ENCODE data around the gene ANXA9.

Gene ANXA9

DNA sequence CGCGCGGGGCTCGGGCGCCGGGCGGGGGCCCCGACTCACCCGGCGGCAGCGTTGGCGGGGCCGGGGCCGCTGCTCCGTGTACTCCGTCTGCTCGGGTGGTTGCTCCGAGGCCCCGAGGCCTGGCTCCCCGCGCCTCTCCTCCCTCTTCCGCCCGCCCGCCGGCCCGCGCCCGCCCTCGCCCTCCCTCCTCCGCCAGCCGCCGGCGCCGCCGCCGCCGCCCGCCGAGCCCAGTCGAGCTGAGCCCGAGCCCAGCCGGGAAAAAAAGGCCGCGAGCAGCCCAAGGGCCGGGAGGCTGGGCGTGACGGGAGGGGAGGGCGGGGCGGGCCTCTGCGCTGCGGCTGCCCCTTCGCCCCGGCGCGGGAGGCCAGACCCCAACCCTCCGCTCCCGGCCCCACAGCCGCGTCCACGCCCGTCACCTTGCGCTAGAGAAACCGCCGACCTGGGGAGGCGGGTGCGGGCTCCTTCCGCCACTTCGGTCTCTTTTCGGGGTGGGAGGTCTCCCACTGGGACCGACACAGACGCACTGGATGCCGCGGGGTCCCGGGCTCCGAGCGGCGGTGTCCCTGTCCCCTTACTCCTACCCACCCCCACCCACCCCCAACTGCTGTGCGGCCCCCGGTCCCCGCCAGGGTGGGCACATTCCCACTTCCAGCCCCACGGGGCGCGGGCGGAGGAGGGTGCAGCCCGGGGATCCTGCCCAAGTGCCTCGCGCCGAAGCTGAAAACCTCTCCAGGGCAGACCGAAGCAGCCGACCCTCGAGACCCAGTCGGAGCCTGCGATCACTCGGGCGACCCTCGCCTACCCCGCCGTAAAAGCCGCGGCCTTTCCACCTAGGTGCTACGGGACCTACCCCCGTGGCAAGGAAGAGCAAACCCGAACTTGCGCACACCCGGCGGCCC, 7.3 kb upstream of the ANXA9 start, which contains the start of gene CERS2:
Gene CERS2 (minus strand): TSS at position 256 of the 899 bp plus-strand sequence. CDS start 5,745 bp downstream, outside the sequence.
- DNase-seq (ENCODE audit: low spot score): peak; percentile 70

DNA sequence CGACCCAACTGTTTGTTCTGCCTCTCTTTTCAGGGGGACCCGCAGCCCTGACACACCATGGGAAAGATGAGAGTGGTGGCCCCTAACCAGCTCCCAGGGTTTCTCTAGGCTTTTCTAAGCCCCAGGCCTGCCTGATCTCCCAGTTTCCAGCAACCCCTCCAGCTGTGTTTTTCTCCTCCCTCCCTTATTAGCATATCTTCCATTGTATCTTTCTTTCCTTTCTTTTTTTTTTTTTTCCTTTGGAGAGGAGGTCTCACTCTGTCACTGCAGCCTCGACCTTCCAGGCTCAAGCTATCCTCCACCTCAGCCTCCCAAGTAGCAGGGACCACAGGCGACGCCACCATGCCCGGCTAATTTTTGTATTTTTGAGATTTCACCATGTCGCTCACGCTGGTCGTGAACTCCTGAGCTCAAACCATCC, 5.7 kb upstream of the ANXA9 start:
- DNase-seq (ENCODE audit: low spot score): no peak

DNA sequence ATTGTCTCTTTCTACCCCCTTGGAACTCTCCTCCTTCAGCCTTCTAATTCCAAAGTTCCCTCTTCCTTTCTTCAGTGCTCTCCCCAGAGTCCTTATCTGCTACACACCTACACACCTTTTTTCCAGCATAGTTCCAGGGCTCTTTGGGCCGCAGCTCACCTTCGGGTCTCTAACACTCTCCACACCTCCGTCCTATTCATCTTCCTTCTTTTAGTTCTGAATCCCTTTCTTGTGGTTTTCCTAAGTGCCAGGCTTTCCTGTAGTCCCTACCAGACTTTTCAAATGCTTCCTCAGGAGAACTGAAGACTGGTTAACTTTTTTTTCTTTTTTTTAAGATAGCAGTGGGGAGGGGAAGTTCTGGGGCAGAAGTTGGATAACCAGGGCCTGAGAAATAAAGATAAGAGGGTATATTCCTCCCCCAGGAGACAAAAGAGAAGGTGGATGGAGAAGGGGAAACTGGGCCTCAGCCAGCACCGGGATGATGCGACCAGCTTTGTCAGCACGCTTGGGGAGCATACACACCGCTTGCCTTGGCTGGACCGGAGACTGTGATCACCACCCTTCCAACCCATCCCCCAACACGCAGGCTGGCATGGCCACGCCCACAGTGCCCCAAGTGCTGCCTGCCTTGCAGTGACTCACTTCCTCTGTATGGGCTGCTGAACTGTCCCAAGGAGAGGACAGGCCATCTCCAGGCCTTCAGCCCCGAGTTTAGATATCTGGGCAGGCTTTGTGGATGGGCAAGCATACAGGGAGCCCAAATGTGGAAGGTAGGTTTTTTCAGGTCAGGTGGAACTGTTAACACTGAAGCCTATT, 5.0 kb upstream of the ANXA9 start:
- peak; percentile 96 for DNase-seq (ENCODE audit: low spot score)

DNA sequence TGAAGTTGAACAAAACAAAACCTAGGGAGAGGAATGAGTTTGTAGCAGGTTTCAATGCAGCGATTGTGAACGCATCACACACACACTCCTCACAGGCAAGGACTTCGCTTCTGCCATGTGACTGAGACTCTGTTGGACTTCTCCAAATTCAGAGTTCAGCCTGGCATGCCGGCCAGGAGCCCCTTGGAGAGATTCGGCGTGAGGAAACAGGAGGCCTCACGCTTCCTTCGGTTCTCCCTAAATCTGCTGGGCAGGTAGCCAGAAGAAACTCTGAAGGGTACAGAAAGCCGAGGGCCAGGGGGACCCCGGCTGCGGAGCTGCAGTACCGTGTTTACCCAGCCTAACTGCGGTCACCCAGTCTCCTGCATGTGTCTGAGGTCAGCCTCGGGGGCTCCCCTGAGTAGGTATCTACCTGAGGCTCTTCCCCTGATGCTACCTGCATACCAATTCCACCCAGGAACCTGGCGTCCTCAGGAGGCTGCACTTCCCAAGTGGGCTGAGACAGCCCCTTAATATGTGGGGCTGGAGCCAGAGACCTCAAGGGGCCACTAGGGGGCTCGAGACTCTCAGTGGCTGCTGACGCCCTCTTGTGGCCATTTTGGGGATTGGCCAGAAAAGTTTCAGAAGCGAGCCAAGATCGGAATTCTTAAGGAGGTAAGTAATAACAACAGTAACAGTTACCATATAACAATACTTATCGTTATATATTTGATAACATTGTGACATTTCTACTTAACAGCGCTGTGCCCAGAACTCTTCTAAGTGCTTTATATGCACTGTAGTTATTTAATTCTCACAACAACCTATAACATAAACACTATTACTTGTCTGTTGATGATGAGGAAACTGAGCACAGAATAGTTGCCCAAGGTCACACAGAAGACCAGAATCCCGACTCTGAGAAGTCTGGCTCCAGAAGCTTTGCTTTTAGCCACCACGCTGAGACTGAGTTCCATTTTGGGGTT, 2.7 kb upstream of the ANXA9 start:
- DNase-seq (ENCODE audit: low spot score): peak; percentile 98

DNA sequence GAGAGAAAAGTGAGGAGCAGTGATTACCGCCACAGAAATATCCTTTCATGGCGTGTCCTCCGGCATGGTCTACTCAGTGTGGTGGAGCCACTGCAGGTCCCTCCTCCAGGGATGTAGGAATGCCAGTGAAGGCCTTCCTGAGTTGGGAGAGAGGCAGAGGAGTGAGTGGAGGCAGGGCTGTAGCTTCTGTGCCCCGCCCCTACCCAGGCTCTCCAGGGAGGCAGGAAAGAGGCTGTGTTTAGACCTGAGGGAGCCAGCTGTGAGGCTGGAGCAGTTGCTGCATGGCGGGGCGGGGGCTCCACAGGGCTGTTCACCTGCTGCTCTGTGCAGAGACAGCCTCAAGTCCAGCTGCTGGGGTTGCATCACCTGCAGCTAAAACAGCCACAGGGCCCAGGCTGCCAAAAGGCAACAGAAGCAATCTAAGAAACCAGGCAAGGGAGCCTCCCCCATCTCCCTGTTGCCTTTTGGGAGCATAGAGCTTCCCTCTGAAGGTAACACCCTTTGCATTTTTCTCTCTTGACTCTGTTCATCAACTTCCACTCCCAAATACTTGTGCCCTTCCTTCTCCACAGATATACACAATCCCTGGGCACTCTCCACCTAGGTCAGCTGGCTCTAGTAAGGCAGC, 801 bp upstream of the ANXA9 start:
- DNase-seq (ENCODE audit: low spot score): no peak

DNA sequence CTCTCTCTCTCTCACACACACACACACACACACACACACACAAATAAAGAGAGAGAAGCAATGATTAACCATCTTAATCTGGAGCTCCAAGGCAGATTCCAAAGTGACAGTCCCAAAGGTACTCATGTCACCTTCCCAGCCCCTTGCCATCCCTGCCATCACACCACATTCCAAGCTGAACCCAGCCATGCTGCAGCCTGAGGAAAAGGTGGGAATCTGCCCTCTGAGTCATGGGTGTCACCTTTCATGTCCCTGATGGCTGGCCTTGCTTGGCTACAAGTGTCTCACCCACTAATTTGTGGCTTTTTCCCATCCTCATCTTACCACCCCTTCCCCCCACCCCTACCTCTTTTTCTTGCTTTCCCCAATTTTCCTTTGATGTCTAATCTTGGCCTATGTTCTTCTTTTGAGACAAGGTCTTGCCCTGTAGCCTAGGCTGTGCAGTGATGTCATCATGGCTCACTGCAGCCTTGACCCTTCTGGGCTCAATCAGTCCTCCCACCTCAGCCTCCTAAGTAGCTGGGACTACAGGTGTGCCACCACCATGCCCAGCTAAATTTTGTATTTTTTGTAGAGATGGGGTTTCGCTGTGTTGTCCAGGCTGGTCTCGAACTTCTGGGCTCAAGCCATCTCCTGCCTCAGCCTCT, 3.2 kb downstream of the ANXA9 start:
- no peak for DNase-seq (ENCODE audit: low spot score)

DNA sequence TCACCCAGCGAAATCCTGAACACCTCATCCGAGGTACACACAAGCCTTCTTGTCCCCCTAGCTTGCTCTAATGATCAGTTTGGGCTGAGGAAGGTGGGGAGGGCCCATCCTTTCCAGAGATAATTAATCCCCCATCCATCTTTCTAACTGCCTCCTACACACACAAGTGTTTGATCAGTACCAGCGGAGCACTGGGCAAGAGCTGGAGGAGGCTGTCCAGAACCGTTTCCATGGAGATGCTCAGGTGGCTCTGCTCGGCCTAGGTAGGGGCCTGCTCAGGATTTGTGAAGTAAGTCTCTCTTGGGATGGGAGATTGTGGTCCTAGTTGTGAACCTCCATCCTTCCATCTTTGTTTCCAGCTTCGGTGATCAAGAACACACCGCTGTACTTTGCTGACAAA, 5.8 kb downstream of the ANXA9 start:
- no peak for DNase-seq (ENCODE audit: low spot score)

DNA sequence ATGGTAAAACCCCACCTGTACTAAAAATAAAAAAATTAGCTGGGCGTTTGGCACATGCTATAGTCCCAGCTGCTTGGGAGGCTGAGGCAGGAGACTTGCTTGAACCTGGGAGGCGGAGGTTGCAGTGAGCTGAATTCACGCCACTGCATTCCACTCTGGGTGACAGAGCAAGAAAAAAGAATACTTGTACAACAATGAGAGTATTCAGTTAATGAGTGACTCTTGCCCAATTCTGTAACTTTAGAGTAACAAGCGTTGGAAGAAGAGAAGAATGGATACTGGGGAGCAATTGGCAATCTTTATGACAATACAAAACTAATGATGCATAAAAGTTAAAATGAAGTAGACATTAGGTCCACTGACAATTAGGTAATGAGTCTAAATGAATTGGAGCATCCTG, 10.5 kb downstream of the ANXA9 start:
- DNase-seq (ENCODE audit: low spot score): no peak

DNA sequence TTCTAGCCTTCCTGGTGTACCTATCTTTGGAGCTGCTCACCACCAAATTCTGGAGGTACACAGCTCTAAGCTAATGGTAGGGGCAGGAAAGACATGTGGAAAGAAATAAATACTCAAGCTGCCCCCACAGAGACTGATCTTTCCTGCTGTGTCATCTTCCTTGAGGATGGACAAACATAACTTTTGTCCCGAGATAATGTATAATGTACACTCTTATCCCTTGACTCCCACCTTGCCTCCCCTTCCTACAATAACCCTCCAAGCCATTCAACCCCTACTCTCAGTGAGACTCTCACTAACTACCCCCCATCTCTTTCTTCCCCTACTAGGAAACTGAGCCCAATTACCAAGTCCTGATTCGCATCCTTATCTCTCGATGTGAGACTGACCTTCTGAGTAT, 12.2 kb downstream of the ANXA9 start:
- DNase-seq (ENCODE audit: low spot score): no peak

DNA sequence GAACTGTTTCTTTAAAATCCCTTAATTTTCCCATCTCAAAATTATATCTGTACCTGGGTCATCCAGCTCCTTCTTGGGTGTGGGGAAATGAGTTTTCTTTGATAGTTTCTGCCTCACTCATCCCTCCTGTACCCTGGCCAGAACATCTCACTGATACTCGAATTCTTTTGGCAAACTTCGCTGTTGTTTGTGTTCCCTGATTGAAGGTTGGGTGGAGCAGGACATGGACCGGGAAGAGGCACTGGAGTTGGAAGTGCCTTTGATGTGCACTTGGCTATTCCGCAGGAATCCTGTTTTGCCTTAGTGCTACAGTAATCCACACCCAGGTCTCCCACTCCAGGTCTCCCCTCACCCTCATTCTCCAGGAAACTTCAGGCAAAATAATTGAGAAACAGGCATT, 13.4 kb downstream of the ANXA9 start:
- DNase-seq (ENCODE audit: low spot score): peak; percentile 61

DNA sequence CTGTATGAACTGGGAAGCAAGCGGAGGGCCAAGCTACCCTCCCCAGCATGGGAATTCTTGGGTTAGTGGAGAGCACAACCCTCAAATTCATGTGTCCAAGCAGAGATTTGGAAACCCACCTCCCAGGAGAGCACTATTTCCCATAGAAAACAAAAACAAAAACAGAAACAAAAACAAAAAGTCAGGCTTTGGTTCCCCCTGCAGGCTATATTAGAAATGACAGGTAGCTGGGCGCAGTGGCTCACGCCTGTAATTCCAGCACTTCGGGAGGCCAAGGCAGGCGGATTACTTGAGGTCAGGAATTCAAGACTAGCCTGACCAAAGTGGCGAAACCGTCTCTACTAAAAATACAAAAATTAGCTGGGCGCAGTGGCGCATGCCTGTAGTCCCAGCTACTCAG, 13.8 kb downstream of the ANXA9 start:
- peak; percentile 77 for DNase-seq (ENCODE audit: low spot score)

DNA sequence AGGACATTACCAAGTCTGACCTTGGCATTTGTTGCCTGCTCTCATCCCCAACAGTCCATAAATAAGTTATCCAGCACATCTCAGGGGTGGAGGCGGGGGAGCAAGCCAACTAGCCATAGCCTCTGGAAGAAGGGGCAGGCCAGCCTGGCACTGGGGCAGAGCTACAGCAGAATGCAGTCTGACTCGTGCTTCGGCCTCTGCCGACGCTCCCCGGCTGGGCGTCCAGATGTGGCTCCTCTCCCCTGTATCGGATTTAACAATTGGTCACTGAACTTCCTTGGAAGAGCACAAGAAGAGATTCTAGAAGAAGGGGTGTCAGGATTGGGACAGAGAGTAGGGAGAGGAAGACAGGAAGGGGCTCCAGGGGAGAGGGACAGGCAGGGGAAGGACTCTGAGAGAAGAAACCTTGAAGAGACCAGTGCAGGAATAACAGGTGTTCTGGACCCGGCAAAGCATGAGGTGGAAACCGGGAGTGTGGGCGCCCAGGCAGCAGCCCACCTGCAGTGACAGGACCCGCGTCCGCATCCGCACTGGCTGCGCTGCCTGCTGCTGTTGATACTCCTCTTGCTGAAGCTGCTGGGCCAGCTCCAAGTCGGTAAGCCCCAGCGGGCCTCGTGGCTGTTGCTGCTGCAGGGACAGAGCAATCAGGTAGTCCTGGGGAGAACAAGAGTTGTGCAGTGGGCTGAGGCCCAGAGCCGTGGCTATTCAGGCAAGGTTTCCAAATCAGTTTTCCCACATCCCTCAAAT, 15.2 kb downstream of the ANXA9 start:
- no peak for DNase-seq (ENCODE audit: low spot score)

DNA sequence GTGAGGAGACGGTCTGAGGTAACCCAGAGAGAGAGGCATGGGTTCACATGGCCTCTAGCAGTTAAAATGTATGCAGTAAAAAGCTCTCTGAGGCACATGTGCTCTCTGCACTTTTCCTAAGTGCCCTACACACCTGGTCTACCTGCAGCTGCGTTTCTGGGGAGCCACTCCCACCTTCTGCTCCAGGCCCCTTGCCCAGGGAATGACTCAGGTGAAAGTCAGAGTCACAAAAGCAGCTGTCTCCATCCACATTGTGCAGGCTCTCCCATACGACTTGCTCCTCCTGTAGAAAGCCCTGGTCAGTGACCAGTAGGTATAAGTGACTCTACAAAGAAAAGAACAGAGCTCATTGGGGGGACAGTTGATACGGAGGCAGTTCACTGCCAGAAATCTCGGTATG, 15.9 kb downstream of the ANXA9 start:
- no peak for DNase-seq (ENCODE audit: low spot score)

DNA sequence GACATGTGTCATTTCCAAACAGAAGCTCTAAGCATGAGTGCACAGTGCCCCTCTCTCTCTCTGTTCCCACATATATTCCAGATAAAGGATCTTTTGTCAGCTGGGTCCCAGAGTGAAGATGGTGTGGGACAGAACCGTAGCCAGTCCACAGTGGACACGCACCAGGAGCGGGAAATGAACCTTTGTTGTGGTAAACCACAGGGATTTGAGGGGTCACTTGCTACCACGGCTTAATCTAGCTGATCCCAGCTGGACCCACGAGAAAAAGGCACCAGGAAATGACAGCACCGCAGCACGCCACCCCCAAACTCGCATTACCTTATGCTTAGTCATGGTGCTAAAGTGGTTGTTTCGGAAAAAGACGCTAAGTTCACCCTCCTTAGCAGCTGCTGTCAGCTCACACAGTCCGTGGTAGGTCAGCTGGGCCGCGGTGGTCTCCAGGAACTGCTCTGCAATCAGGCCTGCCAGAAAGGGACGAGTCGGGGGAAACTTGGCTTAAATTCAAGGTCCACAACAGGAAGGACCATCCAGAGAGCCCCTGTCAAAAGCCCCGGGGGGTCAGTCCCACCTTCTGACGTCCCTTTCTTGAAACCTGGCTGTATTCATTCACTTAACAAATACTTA, 17.1 kb downstream of the ANXA9 start:
- no peak for DNase-seq (ENCODE audit: low spot score)

DNA sequence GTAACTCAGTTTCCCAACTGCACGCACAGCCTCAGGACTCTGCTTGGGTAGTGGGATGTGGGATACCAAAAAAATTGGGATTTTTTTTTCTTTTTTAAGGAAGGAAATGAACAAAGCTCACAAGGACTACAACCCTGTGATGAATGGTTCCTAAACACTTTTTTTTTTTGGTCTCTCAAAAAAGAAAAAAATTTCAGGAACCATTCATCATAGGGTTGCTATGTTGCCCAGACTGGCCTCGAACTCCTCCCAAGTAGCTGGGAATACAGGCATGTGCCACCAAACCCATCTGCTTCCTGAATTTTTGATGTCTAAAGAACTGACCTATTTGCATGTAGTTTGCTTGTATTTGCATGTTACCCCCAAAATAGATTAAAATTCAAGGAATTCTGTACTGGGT, 17.8 kb downstream of the ANXA9 start:
- DNase-seq (ENCODE audit: low spot score): no peak

DNA sequence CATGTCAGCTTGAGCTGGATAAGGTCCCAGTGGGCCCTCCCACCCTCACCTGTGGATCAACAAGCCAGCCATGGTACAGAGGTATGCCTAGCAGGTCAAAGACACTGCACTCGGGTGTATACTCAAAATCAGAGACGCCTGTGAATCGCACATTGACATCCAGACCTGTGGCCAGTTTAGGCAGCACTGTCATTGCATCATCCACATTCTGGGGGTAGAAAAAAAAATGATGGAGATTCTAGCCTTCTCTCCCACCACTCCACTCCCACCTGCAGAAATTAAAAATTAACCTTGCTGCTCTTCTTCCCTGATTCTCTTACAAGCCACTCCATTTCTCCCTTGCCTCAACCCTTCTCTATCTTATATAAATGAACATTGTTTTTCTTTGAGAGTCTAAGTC, 18.3 kb downstream of the ANXA9 start:
- DNase-seq (ENCODE audit: low spot score): no peak

DNA sequence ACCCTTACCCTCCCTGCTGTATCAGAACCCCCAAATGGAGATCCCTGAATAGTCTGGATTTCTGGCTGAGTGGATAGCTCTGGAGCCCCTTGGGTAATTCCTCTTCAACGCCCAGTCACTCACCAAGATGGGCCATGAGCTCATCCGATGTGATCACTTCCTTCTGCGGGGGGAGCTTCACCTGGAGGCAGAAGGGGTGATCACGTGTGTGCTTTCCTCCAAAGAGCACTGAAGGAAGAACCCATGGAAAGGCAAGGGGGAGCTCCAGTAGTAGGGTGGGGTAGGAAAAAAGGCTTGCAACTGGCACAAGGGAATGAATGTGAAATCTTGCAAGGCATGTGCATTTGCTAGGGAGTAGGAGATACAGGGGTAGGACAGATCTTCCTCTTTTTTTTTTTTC, 19.5 kb downstream of the ANXA9 start:
- no peak for DNase-seq (ENCODE audit: low spot score)

DNA sequence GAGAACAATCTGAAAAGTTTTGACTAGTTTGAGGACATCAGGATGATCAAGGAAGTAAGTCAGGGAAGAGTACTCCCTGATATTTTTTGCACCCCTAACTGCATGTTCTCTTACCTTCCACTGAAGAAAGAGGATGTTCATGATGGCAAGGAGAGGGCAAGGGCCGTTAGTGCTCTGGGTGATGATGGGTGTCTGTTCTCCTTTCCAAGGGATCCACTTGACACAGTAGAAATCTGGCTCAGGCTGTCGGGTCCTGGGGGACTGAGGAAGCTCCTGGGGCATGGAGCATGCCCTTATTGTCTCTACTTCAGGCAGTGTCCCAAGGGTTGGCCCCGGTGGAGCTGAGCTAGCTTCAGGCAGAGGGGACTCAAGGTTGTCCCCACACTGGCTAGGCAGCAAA, 20.0 kb downstream of the ANXA9 start:
- no peak for DNase-seq (ENCODE audit: low spot score)

DNA sequence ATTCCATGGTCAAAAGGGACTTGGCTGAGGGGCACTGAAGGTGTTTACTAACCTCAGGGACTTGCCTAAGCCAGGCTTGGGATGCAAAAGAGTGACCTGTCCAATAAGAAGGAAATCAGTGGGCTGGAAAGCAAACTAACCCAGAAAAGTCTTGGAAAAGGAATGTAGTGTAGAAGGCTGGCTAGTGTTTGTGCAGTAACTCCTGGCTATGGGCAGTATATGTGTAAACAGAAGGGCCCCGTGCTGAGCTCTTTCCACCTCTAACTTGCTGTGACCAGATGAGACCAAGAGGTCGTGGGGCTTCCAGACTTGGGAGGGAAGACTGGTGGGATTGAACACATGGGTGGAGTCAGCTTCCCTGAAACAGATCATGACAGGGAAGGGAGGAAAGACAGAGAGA, 20.5 kb downstream of the ANXA9 start:
- DNase-seq (ENCODE audit: low spot score): no peak

DNA sequence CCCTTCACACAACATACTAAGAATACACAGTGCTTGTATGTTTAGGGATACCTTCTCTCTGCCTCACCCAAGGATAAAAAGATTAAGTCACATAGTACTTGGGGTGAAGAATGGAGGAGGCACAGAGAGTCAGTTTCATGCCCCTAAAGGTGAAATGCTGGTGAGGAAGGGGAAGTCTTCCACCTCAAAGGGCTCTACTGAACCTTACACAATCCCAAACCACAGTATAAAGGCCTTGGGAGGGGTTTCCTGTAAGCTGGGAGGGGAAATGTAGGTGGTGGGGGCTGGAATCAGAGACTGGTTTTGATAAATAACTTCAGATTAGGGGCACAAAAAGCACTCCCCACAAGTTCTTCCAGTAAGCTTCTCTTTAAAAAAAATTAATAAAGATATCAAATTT, 21.1 kb downstream of the ANXA9 start:
- no peak for DNase-seq (ENCODE audit: low spot score)
